Measurements from ENCODE around the gene SLC7A4.

The SLC7A4 gene

GRCh38 chr22:20998411-20999336 lies 33.7 kb downstream of the SLC7A4 start:
- no peak for DNase-seq (ENCODE audit: low spot score)

- DNase-seq (ENCODE audit: low spot score): no peak
These were observed 34.7 kb downstream of the SLC7A4 start for GRCh38 chr22:20997536-20998257.

- no peak for DNase-seq (ENCODE audit: low spot score)
These were observed 35.5 kb downstream of the SLC7A4 start for GRCh38 chr22:20996598-20997535.

GRCh38 chr22:20996031-20996410 lies 36.3 kb downstream of the SLC7A4 start:
- DNase-seq (ENCODE audit: low spot score): no peak

- DNase-seq (ENCODE audit: low spot score): no peak
These were observed 36.9 kb downstream of the SLC7A4 start for GRCh38 chr22:20995329-20996030.

- no peak for DNase-seq (ENCODE audit: low spot score)
These were observed 37.5 kb downstream of the SLC7A4 start for GRCh38 chr22:20994902-20995241.

GRCh38 chr22:20994128-20994901 lies 38.0 kb downstream of the SLC7A4 start:
- no peak for DNase-seq (ENCODE audit: low spot score)

GRCh38 chr22:20993304-20994127 lies 38.8 kb downstream of the SLC7A4 start:
- DNase-seq (ENCODE audit: low spot score): no peak

- DNase-seq (ENCODE audit: low spot score): no peak
These were observed 39.7 kb downstream of the SLC7A4 start for GRCh38 chr22:20992456-20993303.

GRCh38 chr22:20992056-20992442 lies 40.3 kb downstream of the SLC7A4 start:
- no peak for DNase-seq (ENCODE audit: low spot score)

- no peak for DNase-seq (ENCODE audit: low spot score)
These were observed 40.9 kb downstream of the SLC7A4 start for GRCh38 chr22:20991252-20992055.

GRCh38 chr22:20990184-20991180 lies 41.9 kb downstream of the SLC7A4 start:
- no peak for DNase-seq (ENCODE audit: low spot score)

- no peak for DNase-seq (ENCODE audit: low spot score)
These were observed 42.8 kb downstream of the SLC7A4 start for GRCh38 chr22:20989323-20990138.

GRCh38 chr22:20988573-20989322 lies 43.6 kb downstream of the SLC7A4 start:
- DNase-seq (ENCODE audit: low spot score): no peak

- DNase-seq (ENCODE audit: low spot score): no peak
These were observed 45.0 kb downstream of the SLC7A4 start for GRCh38 chr22:20987375-20987774.
